GM21619 (cell line): Measurements from ENCODE around the gene FOXO1.
A peak's percentile ranks its signal among the peaks of the same experiment; 100 is the strongest.

Source experiments
- ATAC-seq: cut with Tn5 transposase; IDR thresholded peaks from one replicate; pipeline ENCODE4 v1.9.1; 2021; ENCODE audit not compliant: unreplicated experiment

Gene FOXO1

DNA sequence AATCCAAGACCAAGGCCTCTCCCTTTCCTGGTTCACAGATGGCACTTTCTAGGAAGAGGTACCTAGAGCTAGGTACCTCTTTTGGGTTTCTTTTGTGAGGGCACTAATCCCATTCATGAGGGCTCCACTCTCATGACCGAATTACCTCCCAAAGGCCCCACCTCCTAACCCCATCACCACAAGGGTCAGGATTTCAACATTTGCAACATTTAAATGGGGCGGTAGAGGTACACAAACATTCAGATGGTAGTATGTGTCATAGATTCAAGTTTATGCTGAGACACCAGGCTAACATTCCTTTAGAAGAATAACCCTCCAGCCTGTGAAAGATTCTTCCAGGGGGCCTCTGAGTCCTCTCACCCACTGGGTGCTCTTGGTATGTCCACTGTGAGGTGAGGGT, 116.3 kb downstream of the FOXO1 start:
- ATAC-seq: no peak

GRCh38 chr13:40549500-40550094, 116.8 kb downstream of the FOXO1 start:
- no peak for ATAC-seq

DNA sequence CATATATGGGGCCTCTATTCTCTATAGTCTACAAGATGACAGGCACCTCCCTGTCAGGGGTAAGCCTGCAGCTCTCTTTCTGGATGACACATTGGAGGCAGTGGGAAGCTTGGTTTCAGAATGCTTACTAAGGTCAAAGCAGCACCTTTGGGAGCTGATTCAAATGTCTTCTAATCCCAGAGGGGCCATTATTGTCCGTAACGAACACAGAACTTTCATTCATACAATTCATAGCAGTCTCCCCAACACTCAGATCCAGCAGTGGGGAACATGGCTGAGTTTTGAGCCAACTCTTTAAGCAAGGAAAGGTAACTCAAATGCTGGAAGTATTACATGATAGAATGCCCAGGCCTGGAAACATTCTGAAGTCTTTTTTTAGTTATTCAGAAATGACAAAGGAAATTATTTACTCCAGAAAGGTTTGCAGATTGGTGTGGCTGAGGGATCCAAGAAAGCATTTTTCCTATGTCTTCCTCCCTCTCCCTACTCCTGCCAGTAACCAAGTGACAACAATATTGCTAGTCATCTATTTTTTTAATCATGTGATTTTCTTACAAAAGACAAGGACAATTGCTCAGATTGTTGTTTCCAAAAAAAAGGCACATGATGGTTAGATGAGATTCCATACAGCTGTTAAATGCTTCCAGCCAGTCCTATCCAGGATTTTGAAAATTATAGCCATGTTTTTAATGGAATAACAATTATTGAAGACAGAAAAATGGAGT, 118.7 kb downstream of the FOXO1 start:
- ATAC-seq: no peak

DNA sequence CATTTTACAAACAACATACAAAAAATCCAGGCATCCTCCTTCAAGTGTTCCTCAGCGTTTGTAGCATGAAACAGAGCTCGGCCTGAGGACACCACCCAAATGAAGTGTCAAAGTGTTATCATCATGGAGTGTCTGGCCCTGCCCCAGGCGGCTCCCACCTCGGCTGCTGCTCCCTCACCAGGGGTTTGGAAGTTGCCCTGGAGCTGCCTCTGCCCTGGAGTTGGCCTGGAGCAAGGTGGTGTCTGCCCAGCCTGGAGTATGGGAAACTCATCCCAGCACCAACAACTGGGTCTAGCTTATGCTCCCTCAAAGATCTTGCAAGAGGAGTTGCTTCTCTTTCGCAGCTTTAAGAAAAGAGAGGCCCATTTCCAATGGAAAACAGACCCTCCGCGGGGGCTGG, 120.4 kb downstream of the FOXO1 start:
- no peak for ATAC-seq

DNA sequence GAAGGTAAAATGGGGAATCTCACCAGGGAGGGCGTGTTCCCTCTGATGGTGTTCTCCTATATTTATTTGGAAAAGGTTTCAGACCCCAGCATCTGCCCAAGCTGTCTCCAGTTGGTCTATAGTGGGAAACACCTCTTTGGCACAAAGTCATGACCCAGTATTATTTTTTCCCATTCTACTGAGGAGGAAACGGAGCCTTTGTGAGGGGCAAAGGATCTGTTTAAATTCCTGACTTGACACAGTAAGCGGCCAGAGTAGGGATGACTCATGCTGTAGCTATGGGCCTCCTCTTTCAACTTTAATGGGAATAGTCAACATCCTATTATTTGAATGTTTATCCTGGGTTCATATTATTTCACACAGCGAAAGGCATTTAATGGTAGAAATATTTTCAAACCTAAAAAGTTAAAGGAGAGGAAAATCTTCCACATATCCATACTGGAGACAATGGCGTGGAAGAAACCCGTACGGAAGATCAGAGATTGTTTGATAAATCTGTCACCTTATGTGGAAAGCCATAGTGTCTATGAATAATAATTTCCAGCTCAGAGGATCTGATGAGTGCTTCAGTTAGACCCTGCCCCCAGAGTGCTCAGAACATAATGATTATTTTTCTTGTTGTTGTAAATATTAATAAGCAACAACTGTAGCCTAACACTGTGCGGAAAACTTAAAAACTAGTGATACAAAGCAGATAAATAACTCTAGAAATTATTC, 126.0 kb downstream of the FOXO1 start:
- no peak for ATAC-seq

DNA sequence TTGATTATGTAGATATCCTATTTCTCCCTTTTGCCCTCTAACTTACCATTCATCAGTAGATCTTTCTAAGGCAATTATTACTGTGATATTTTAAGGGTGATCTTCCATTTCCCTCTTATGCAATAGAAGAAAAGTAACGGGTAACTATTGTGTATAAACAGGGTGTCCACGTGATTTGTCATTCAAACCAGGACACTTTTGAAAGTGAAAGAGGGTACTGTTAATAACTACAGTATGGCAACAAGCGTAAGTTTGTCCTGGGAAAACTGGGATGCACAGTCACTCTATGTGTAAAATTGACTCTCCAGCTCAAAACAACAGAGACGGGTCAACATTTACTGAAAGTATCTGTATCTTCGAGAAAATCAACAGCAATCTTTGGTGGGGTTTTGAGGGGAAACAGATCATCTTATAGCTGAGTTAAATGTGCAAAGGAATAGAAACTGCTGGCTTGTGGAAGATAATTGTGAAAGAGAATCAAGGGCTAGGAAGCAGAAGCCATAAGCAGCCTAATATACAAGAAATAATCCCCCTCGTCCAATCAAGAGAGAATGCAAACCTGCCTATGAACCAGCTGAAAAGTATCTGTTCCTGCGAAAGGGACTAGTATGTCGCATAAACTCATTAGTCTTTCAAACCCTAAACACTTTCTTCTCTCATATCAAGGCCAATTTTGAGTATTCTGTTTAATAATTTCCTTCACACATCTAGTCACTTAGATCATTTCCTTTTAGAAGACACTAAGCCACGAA, 126.7 kb downstream of the FOXO1 start:
- ATAC-seq: no peak

- no peak for ATAC-seq
Observed at GRCh38 chr13:40537146-40537895, 129.1 kb downstream of the FOXO1 start.

- ATAC-seq: no peak
Observed at GRCh38 chr13:40536443-40537113, 129.9 kb downstream of the FOXO1 start.

- no peak for ATAC-seq
Observed at GRCh38 chr13:40535345-40535836, 131.1 kb downstream of the FOXO1 start.

- ATAC-seq: no peak
Observed at GRCh38 chr13:40534456-40534855, 132.0 kb downstream of the FOXO1 start.

DNA sequence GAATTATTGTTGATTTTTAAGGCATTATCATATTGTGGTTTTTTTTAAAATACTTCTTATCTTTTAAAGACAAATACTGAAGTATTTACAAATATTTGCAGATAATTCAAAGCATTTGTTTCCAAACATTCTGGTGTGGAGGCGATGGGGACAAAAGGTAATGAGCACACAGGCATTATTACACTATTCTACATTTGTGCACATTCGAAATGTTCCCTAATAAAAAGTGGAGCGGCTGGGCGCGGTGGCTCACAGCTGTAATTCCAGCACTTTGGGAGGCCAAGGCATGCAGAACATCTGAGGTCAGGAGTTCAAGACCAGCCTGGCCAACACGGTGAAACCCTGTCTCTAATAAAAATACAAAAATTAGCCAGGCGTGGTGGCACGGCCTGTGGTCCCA, 133.4 kb downstream of the FOXO1 start:
- ATAC-seq: no peak

- no peak for ATAC-seq
Observed at GRCh38 chr13:40530961-40531360, 135.5 kb downstream of the FOXO1 start.

DNA sequence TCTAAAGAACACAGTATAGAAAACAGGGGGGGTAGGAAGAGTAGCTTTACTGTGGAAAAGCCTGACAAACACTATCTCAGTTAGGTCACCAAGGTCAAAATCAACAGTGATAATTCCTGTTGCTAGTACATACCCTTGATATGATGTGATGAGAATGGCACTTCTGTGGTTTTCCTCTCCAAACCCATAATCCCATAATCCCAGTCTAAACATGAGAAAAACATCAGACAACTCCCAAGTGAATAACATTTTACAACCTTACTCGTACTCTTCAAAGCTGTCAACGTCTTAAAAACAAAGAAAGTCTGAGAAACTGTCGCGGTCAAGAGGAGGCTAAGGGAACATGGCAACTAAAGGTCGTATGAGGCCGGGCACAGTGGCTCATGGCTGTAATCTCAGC, 137.6 kb downstream of the FOXO1 start:
- ATAC-seq: no peak

- no peak for ATAC-seq
Observed at GRCh38 chr13:40527914-40528313, 138.5 kb downstream of the FOXO1 start.

- no peak for ATAC-seq
Observed at GRCh38 chr13:40522282-40522681, 144.2 kb downstream of the FOXO1 start.

DNA sequence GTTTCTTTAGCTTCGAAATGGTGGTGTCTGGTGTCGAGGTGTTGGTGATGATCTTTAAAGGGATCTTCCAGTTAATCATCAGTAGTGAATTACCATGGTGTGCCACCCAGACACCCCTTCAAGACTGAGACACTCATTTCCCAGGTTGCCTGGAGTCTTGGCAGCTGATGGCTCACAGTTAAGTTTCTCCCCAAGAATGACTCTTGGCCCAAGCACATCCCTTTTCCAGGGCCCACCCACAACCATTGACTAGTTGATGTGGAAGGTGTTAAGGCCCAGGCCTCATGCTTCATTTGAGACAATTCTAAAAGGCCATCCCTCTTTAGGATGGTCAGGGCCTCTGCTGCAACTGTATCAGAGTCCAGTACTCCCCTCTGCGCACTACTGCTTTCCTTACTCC, 145.5 kb downstream of the FOXO1 start:
- ATAC-seq: no peak

GRCh38 chr13:40519637-40520036, 146.8 kb downstream of the FOXO1 start:
- no peak for ATAC-seq

DNA sequence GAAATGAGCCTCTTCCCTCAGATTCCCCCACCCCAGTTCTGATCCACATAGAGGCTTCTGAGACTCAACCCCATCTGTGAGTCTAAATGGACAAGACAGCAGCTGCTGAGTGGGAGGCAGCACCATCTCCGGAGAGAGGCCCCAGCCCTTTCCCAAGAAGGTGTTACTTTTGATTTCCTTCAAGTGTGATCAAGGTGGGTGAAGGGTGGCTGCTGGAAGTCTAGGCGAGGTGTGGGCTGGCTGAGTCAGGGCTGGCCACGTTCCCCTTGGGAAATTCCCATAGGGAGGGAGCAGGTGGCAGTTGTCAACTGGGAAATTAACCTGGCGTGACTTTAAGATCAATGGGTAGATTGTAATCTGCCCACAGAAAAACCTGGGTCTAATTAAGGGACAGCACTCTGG, 148.0 kb downstream of the FOXO1 start:
- peak; percentile 43 for ATAC-seq

GRCh38 chr13:40517486-40518480, 148.7 kb downstream of the FOXO1 start:
- ATAC-seq: peak; percentile 80
